Myocyte (in vitro differentiated cells): ENCODE results near the gene PEX6. TPM values are rescaled to one million over a fixed set of nuclear protein-coding genes. Genes with fewer than 3 reads are reported as not detected.

Experiments
- DNase-seq: peaks from one replicate; pipeline ENCODE4 v3.0.0-alpha.2; 2012; ENCODE audit warnings: low read depth
- total RNA-seq: library from RNA; depleted of rRNA; stranded (reverse); fragments of >200 nt; gene quantifications from 2 replicates; pipeline ENCODE4 v1.2.3, GENCODE V29; 2014

PEX6 gene
- total RNA-seq, 1 donor from 2014 or later = 29.3 TPM

- no peak for DNase-seq
Observed at GRCh38 chr6:42996513-42996912, 17.5 kb upstream of the PEX6 start.

- no peak for DNase-seq
Observed at GRCh38 chr6:42993445-42993844, 14.5 kb upstream of the PEX6 start.

- DNase-seq = no peak
Observed at GRCh38 chr6:42989923-42990322, 10.9 kb upstream of the PEX6 start.

- DNase-seq = peak; percentile 88
Observed at GRCh38 chr6:42988486-42989020, 9.6 kb upstream of the PEX6 start.

GRCh38 chr6:42987533-42988451 lies 8.8 kb upstream of the PEX6 start:
- DNase-seq = no peak

GRCh38 chr6:42984924-42985475 lies 6.0 kb upstream of the PEX6 start:
- peak; percentile 23 for DNase-seq

- DNase-seq = peak; percentile 100
Observed at GRCh38 chr6:42984001-42984923, 5.3 kb upstream of the PEX6 start, which contains the start of gene PPP2R5D. TSS of gene PPP2R5D (plus strand) at chr6:42984570. CDS start at chr6:42984678, 108 bp downstream.

GRCh38 chr6:42981836-42982235 lies 2.9 kb upstream of the PEX6 start:
- DNase-seq = no peak

GRCh38 chr6:42979523-42980177 lies 669 bp upstream of the PEX6 start:
- DNase-seq = no peak

GRCh38 chr6:42978487-42978838 lies 518 bp downstream of the PEX6 start:
- DNase-seq = peak; percentile 76

- DNase-seq = no peak
Observed at GRCh38 chr6:42974919-42975505, 4.0 kb downstream of the PEX6 start.

GRCh38 chr6:42973926-42974325 lies 5.1 kb downstream of the PEX6 start:
- no peak for DNase-seq

GRCh38 chr6:42971746-42972327 lies 7.1 kb downstream of the PEX6 start:
- peak; percentile 29 for DNase-seq

- DNase-seq = peak; percentile 35
Observed at GRCh38 chr6:42970871-42971612, 7.9 kb downstream of the PEX6 start.

GRCh38 chr6:42969934-42970333 lies 9.0 kb downstream of the PEX6 start:
- DNase-seq = no peak

- DNase-seq = no peak
Observed at GRCh38 chr6:42969431-42969830, 9.6 kb downstream of the PEX6 start.

GRCh38 chr6:42968783-42969182 lies 10.2 kb downstream of the PEX6 start:
- DNase-seq = no peak

- DNase-seq = no peak
Observed at GRCh38 chr6:42968126-42968701, 10.8 kb downstream of the PEX6 start.

GRCh38 chr6:42967228-42967627 lies 11.8 kb downstream of the PEX6 start:
- no peak for DNase-seq
